Effector memory CD4-positive, alpha-beta T cell (primary cell): ENCODE data around the gene GIPC3.

ENCODE experiments used
- DNase-seq, 3 donors: peaks; one replicate each; pipeline ENCODE4 v3.0.0-alpha.2; 2020
- H3K27ac ChIP-seq: 2 replicates; pipeline ENCODE4 v1.7.0; 2013; ENCODE audit warnings: mild to moderate bottlenecking, low read length, moderate library complexity; ENCODE audit not compliant: insufficient read depth, poor library complexity, severe bottlenecking
- H3K27me3 ChIP-seq: replicated peaks from 2 replicates; pipeline ENCODE4 v1.7.0; 2013; ENCODE audit warnings: mild to moderate bottlenecking, low read length; ENCODE audit not compliant: insufficient read depth, control insufficient read depth, poor library complexity, severe bottlenecking
- H3K36me3 ChIP-seq: 2 replicates; pipeline ENCODE4 v1.7.0; 2013; ENCODE audit warnings: mild to moderate bottlenecking, low read length, moderate library complexity; ENCODE audit not compliant: control insufficient read depth, insufficient read depth
- H3K4me1 ChIP-seq: 2 replicates; pipeline ENCODE4 v1.7.0; 2013; ENCODE audit warnings: low read length, mild to moderate bottlenecking; ENCODE audit not compliant: control insufficient read depth, insufficient read depth, poor library complexity, severe bottlenecking
- H3K4me3 ChIP-seq: 2 replicates; pipeline ENCODE4 v1.7.0; 2013; ENCODE audit warnings: low read length, low read depth, mild to moderate bottlenecking; ENCODE audit not compliant: insufficient read depth, poor library complexity, severe bottlenecking
- H3K9me3 ChIP-seq: 2 replicates; pipeline ENCODE4 v1.7.0; 2013; ENCODE audit warnings: mild to moderate bottlenecking, low read length, moderate library complexity; ENCODE audit not compliant: control insufficient read depth
- total RNA-seq, 3 donors: gene quantifications; one replicate each; lab custom pipeline; 2026; lab: John Stamatoyannopoulos, UW

GIPC3 gene, protein sequence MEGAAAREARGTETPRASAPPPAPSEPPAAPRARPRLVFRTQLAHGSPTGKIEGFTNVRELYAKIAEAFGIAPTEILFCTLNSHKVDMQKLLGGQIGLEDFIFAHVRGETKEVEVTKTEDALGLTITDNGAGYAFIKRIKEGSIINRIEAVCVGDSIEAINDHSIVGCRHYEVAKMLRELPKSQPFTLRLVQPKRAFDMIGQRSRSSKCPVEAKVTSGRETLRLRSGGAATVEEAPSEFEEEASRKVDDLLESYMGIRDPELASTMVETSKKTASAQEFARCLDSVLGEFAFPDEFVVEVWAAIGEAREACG
- 0 to 1.9 (median 0.86) reads per million in 3 donors for total RNA-seq

DNA sequence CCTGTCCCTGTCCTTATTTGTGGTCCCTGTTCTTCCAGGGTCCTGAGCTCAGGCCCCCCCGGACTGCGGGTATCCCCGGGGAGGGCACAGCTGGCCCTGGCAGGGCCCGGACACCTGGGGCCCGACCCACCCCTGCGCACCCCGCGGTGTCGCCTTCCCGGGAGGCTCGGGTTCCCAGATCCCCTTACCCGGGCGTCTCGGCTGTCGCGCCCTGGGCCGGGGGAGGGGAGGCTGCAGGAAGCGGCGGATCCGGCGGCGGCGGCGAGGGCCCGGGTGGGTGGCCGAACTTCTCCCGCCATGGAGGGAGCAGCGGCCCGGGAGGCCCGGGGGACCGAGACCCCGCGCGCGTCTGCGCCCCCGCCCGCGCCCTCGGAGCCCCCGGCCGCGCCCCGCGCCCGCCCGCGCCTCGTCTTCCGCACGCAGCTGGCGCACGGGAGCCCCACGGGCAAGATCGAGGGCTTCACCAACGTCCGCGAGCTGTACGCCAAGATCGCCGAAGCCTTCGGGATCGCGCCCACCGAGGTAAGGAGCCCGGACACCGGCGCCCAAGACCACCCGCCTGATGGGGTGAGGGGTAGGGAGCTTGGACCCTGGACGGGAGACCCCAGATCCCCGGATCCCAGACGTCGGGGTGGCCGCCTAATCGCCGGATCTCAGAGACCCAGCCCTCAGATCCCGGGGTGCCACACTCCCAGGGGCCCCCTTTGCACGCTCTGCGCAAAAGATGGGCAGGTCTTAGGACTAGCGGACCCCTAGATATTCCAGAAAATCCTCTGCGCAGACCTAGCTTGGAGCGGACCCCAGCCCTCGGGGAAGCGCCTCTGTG is at the start of gene GIPC3:
Gene GIPC3, plus strand, starts transcription at position 178 of the 826 bp plus-strand sequence. Its CDS starts 120 bp downstream, at position 298.
- Histone ChIP-seq H3K27me3 (no peaks in the 10 kb centered on the region), H3K36me3 (no peaks in the 10 kb centered on the region), H3K4me3 (peak within 1 kb of the TSS; percentile 46), H3K4me1 (peaks cover 4% of the 10 kb centered on the region), H3K27ac (no peak within 1 kb of the TSS), H3K9me3 (no peaks in the 10 kb centered on the region)
- no peak for DNase-seq

DNA sequence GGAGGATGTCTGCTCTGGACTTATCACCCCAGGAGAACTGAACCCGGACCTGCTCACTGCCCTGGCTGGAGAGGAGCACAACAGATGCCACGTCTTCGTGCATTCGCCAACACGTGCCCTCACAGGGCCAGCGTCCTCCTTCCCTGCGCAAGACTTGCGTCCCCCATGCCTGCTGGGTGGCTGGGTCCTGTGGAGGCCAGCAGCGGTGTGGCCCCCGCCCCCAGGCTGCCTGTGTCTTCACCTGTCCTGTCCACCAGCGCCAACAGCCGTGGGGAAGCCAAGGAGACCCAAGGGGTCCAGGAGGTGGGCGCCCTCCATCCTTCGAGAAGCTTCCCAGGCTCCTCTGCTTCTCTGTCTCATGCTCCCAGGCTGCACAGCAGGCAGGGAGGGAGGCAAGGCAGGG is 49.7 kb upstream of the GIPC3 start:
- Histone ChIP-seq H3K4me1 (no peaks in the 10 kb centered on the region), H3K27ac (no peak overlapping the region), H3K27me3 (no peaks in the 10 kb centered on the region), H3K4me3 (no peak overlapping the region), H3K36me3 (peaks cover 62% of the 10 kb centered on the region), H3K9me3 (no peaks in the 10 kb centered on the region)
- no peak for DNase-seq

DNA sequence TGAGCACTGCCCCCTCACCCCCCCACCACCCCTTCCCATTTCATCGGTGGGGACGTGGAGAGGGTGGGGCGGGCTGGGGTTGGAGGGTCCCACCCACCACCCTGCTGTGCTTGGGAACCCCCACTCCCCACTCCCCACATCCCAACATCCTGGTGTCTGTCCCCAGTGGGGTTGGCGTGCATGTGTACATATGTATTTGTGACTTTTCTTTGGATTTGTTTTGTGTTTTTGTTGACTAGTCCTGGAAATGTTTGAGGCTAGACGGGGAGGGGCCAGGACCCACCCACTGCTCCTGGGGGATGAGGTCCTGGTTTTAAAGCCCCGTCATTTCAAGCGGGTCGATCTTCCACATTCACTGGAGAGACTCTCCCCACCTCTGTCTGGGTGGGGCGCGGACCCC is 49.3 kb upstream of the GIPC3 start:
- H3K36me3 ChIP-seq = peaks cover 59% of the 10 kb centered on the region
- DNase-seq = no peak
- no peak overlapping the region for H3K4me3 ChIP-seq
- H3K9me3 ChIP-seq = no peaks in the 10 kb centered on the region
- no peaks in the 10 kb centered on the region for H3K27me3 ChIP-seq
- no peaks in the 10 kb centered on the region for H3K4me1 ChIP-seq
- H3K27ac ChIP-seq = no peak overlapping the region

- no peak for DNase-seq
- Histone ChIP-seq H3K9me3 (no peaks in the 10 kb centered on the region), H3K27ac (no peak overlapping the region), H3K36me3 (peaks cover 53% of the 10 kb centered on the region), H3K4me3 (no peak overlapping the region), H3K27me3 (no peaks in the 10 kb centered on the region), H3K4me1 (no peaks in the 10 kb centered on the region)
Measured at GRCh38 chr19:3536429-3537100, 48.7 kb upstream of the GIPC3 start.

- H3K4me3 ChIP-seq = no peak overlapping the region
- H3K27me3 ChIP-seq = no peaks in the 10 kb centered on the region
- H3K27ac ChIP-seq = no peak overlapping the region
- peaks cover 48% of the 10 kb centered on the region for H3K36me3 ChIP-seq
- H3K4me1 ChIP-seq = no peaks in the 10 kb centered on the region
- H3K9me3 ChIP-seq = no peaks in the 10 kb centered on the region
- no peak for DNase-seq
Measured at GRCh38 chr19:3537101-3537437, 48.2 kb upstream of the GIPC3 start.

GRCh38 chr19:3537438-3538240 is 47.6 kb upstream of the GIPC3 start:
- Histone ChIP-seq H3K36me3 (peaks cover 42% of the 10 kb centered on the region), H3K4me1 (no peaks in the 10 kb centered on the region), H3K27me3 (no peaks in the 10 kb centered on the region), H3K4me3 (no peak overlapping the region), H3K27ac (no peak overlapping the region), H3K9me3 (no peaks in the 10 kb centered on the region)
- no peak for DNase-seq

DNA sequence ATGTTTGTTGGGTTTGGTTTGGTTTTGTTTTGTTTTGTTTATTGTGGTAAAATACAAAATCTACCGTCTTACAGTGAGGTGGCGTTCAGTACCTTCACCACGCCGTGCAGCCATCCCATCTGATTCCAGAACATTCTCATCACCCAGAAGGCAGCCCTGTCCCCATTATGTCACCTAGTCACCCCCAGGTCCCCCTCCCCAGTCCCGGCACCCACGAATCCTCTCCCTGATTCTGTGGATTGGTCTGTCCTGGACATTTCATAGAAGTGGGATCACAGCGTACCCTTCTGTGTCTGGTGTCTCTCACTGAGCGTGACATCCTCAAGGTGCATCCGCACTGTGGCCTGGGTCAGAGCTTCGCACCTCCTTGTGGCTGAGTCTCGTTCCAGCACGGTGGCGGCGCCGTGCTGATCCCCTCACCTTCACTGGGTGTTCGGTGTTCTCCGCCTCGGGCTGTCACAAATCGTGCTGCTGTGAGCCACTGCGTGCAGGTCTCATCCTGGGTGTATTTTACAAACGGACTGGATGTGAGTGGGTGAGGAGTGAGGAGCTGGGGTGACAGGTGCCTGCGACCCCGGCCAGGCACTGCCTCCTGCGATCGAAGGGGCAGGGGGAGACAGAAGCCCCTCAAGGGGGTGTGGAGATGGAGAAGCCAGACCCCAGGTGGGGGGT is 46.9 kb upstream of the GIPC3 start:
- H3K4me1 ChIP-seq = no peaks in the 10 kb centered on the region
- no peaks in the 10 kb centered on the region for H3K27me3 ChIP-seq
- DNase-seq = no peak
- peaks cover 35% of the 10 kb centered on the region for H3K36me3 ChIP-seq
- no peak overlapping the region for H3K27ac ChIP-seq
- no peaks in the 10 kb centered on the region for H3K9me3 ChIP-seq
- no peak overlapping the region for H3K4me3 ChIP-seq

DNA sequence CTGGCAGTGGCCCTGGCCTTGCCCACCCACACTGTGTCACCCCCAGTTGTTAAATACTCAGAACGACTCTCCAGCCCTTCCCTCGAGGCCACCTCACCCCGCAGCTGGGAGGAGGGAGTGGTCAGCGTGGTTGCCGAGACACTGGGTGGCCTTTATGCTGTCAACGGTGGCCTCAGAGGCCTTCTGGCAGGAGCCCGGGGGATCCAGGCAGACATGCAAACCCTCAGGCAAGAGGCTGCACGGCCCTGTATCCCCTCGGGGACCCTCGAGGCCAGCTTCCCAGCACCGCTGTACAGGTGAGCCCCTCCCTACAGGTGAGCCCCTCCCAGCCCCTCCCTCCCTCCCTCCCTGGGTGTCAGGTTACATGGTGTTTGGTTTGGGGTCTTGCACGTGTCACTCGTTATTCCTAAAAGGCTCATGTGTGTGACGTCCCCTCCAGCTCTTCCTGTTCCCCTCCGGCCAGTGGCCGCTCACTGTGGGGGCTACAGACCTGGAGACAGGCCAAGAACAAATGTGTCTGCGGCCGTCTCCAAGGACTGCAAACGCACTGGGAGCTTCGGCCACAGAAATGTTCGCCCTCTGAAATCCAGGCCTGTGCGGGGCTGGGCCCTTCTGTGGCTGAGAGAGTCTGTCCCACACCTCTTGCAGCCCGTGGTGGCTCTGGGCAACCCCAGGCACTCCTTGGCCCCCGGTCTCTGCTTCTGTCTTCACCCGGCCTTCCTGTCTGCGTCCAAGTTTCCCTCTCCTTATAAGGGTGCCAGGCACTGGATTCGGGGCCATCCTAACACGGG is 46.1 kb upstream of the GIPC3 start, which contains the start of gene TEKTIP1:
Gene TEKTIP1, plus strand, starts transcription at position 210 of the 791 bp plus-strand sequence. Its CDS starts 4 bp downstream, at position 214.
- H3K9me3 ChIP-seq = no peaks in the 10 kb centered on the region
- DNase-seq = no peak
- no peaks in the 10 kb centered on the region for H3K4me1 ChIP-seq
- peaks cover 33% of the 10 kb centered on the region for H3K36me3 ChIP-seq
- no peaks in the 10 kb centered on the region for H3K27me3 ChIP-seq
- no peak within 1 kb of the TSS for H3K4me3 ChIP-seq
- H3K27ac ChIP-seq = no peak within 1 kb of the TSS
